ENCODE data around the gene PDSS2. TPM values are rescaled to one million over a fixed set of nuclear protein-coding genes. Genes with fewer than 3 reads are reported as not detected.

Gene PDSS2
- total and polyA plus RNA-seq, 2 of the 8 experiments (the other 6 are each of a cell fraction or from before 2014, with no cell fraction given) = 10.7 to 16.1 TPM

- TF ChIP-seq CHD7 (IDR thresholded peaks at IDR 0.05; ENCODE audit: insufficient replicate concordance, low read length) (no peak), CTCF (IDR thresholded peaks at IDR 0.05; ENCODE audit: control extremely low read depth in 1 of 3, insufficient read depth in 1 of 3, low read depth in 1 of 3, low read length in 3 of 3) (no peak), BRCA1 (IDR thresholded peaks at IDR 0.05; ENCODE audit: low read depth, low read length) (no peak), CBX8 (IDR thresholded peaks at IDR 0.05; ENCODE audit: borderline replicate concordance, low read depth, low read length) (no peak), BCL11A (IDR thresholded peaks at IDR 0.05; ENCODE audit: low read depth in 2 of 2, low read length in 2 of 2) (no peak), SIN3A (conservative IDR thresholded peaks at IDR 0.05 in 1 of 2, IDR thresholded peaks at IDR 0.05 in 1 of 2; ENCODE audit: low read depth in 1 of 2, low read length in 2 of 2) (no peak)
Measured at GRCh38 chr6:107184435-107184834, 274.9 kb downstream of the PDSS2 start (continued).
